ENCODE data around the gene DAB2IP.

DNA sequence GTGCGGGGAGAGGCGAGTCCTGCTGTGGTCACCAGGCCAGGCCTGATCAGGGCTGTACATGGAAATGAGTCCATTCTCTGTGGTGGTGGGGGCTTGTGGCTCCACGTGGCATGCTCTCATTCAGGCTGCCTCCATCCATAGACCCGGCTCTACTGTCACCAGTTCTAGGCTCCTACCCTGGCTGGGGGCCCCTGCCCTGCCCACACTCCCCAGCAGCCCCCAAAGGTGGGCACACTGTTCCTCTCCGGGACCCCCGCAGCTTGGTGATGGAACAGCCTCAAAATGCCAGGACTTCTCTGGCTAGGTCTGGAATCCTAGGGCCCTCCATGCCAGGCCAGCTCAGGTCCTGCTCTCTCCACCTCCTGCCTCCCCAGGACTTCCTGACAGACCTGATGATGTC lies 111.7 kb downstream of the DAB2IP start:
- TF ChIP-seq POLR2A (IDR thresholded peaks at IDR 0.05; ENCODE audit: borderline replicate concordance, extremely low read depth, insufficient read depth, insufficient read length) (no peak), SP1 (IDR thresholded peaks at IDR 0.05; ENCODE audit: low read depth) (no peak), EZH2phosphoT487 (IDR thresholded peaks at IDR 0.05; ENCODE audit: borderline replicate concordance) (no peak), MAX (IDR thresholded peaks at IDR 0.05) (no peak), ATF3 (IDR thresholded peaks at IDR 0.05) (no peak), FOSL1 (IDR thresholded peaks at IDR 0.05; ENCODE audit: low read depth) (no peak), EZH2 (IDR thresholded peaks at IDR 0.05) (no peak), RAD21 (IDR thresholded peaks at IDR 0.05; ENCODE audit: low read depth) (no peak), SRF (IDR thresholded peaks at IDR 0.05; ENCODE audit: low read depth) (no peak)
- TF ChIP-seq, protein P1, sequence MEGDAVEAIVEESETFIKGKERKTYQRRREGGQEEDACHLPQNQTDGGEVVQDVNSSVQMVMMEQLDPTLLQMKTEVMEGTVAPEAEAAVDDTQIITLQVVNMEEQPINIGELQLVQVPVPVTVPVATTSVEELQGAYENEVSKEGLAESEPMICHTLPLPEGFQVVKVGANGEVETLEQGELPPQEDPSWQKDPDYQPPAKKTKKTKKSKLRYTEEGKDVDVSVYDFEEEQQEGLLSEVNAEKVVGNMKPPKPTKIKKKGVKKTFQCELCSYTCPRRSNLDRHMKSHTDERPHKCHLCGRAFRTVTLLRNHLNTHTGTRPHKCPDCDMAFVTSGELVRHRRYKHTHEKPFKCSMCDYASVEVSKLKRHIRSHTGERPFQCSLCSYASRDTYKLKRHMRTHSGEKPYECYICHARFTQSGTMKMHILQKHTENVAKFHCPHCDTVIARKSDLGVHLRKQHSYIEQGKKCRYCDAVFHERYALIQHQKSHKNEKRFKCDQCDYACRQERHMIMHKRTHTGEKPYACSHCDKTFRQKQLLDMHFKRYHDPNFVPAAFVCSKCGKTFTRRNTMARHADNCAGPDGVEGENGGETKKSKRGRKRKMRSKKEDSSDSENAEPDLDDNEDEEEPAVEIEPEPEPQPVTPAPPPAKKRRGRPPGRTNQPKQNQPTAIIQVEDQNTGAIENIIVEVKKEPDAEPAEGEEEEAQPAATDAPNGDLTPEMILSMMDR (IDR thresholded peaks at IDR 0.05 in 2 of 3, conservative IDR thresholded peaks at IDR 0.05 in 1 of 3; ENCODE audit: borderline replicate concordance in 1 of 3, insufficient read depth in 1 of 3, low read depth in 2 of 3, low read length in 2 of 3) = no peak

Measured in HCT116 (cell line).